Activated CD8-positive, alpha-beta memory T cell treated with anti-CD3 and anti-CD28 coated beads for 24 hours (primary cell): ENCODE measurements around the gene CARD19.
A peak's percentile ranks its signal among the peaks of the same experiment; 100 is the strongest.

Experiments
- DNase-seq: peaks from one replicate; pipeline ENCODE4 v3.0.0-alpha.2; 2020

CARD19 gene

DNA sequence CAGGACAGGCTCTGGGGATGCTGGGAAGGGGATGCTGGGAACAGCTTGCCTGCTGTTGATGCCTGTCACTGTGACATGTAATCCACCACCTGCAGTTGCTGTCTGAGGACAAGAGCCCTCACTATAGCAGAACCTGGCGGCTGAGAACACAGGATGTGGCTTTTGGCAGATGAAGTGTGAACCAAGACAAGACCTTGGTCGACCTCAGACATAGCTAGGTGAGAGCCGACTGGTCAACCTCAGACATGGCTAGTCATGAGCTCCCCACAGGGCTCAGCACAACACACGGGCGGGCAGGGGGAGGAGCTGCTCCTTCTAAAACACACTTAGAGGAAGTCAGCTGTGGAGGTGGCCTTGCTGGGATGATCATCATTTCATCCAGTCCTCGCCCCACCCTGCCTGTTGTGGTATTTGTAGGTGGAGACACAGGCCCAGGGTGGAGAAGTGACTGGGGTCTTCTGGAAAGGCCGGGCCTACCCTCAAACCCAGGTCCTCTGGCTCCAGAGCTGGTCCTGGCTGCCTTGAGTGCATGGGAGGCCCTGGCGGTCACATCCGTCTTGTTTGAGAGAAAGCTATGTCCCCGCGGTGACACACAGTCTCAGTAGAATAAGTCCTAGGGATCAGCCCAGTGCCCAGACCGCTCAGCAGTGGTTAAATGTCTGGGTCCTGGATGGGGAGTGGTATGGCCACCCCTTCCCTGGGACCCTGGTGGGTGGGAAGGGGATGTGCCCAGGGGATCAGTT lies 31.5 kb upstream of the CARD19 start:
- DNase-seq, result peak; percentile 90

DNA sequence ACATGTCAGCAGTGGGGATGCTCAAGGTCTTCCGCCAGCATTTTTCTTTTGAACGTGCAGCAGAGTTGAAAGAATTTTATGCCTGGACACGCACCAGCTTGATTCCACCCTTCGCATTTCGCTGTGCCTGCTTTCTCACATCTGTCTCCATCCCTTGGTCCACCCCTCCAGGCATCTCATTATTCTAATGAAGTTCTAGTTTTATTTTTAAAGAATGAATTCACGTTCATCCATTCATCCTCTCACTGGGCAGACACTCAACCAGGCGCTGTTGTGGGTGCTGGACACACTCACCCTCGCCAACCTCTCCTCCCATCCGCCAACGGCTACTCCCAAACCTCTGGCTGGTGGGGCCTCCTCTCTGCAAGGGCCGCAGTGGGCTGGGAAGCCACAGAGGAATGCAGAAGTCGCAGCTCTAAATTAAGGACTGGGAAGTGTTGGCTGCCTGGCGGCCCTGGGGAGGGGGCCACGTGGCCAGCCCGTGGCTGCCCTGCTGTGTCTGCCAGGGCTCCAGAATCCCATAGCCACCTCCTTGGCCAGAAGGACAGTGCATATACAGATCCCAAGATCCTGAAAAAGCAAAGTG lies 30.8 kb upstream of the CARD19 start:
- no peak for DNase-seq

DNA sequence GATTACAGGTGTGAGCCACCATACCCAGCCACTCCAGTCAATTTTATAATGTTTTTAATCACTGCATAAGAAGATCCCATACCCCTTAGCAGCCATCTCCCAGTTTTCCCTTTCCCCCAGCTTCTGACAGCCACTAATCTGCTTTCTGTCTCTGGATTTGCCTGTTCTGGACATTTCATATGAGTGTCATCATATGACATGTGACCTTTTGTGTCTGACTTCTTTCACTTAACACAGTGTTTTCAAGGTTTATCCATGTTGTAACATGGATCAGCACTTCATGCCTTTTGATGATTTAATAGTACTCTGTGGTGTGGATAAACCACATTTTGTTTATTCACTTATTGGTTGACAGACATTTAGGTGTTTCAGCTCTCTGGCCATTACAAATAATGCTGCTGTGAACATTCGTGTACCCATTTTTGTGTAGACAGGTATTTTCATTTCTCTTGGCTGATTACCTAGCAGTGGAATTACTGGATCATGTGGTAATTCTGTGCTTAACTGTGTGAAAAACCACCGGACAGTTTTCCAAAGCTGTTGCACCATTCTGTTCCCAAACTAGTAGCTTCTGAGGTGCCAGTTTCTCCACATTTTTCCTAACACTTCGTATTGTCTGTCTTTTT lies 28.9 kb upstream of the CARD19 start:
- no peak for DNase-seq

DNA sequence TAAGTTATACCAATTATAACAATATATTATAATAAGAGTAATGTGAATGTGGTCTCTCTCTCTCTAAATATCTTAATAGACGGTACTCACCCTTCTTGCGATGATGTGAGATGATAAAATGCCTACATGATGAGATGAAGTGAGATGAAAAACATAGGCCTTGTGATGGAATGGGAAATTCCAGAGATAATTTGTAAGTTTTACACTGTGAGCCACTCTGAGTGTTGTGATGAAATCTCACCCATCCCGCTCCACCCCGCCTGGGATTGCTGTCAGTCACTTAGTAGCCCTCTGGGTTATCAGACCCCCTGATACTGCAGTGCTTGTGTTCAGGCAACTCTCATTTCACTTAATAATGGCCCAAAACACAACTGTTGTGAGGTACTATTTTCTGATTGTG lies 27.1 kb upstream of the CARD19 start:
- no peak for DNase-seq

DNA sequence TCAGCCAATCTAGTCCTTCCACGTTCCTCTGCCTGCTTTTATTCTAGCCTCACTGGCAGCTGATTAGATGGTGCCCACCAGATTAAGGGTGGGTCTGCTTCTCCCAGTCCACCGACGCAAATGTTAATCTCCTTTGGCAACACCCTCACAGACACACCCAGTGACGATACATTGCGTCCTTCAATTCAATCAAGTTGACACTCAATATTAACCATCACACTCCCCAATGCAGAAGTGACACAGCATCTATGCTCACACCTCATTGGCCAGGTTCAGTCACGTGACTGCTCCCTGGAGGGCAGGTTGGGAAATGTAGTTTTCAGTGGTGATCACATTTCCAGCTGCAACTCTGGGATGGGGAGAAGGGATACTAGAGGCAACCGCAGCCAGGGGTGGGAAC lies 24.6 kb upstream of the CARD19 start:
- no peak for DNase-seq

DNA sequence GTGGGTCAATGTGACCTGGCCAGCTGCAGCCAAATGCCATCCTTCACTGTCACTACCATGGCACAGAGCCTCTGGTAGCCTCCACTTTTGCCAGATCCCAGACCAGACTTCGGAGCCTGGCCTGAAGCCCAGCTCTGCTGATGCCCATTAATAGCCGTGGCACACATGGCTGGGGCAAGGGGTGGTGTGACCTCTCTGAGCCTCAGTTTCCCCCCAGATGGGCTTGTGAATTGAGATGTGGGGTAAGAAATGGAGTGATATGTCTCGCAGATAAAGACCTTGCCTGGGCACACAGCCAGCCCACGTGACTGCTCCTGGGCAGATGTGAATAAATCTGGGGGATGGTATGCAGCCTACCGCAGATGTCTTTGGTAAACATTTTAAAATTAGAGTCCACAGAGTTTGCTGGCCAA lies 23.6 kb upstream of the CARD19 start:
- peak; percentile 76 for DNase-seq

DNA sequence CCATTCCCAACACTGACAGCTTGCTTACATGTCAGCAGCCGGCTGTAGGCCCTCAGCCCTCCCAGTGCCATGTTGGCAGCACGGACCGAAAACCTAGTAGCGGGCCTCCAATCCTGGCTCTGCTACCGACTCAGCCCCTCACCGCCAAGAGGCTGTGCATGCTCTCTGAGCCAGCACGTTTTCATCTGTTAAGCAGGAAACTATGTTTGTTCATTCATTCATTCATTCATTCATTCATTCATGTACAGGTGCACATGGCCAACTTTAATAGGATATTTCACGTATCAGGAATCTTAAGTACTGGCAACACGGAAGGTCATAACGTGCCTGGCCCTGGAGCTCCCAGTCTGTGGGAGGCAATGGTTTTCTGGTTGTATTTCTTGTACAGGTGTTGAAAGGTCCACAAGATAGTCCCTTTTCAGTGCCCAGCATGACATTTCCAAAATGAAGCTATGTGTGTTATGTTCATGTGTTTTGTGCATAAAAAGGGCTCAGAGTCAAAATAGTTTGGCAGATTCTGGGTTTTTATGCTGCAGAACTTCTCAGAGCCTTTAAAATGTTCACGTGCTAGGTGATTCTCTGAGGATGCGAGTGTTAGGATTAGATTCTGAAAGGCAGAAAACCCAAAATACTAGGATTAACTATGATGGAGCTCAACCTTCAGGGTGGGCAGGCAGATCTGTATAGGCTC lies 19.8 kb upstream of the CARD19 start:
- DNase-seq, result no peak

DNA sequence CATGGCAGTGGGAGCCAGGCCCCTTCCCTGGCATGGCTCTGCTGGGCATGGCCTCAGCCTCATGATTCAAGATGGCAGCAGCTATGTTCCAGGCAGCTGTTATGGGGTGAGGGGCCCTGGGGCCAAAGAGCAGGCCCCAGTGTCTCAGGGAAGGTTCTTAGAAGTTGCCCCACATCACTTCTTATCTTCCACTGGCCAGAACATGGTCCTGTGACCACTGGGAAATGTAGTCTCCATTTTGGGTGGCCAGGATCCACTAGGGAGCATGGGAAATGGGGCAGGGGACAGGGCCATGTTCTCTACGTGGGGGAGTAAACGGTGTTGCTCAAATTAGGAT lies 19.3 kb upstream of the CARD19 start:
- no peak for DNase-seq

DNA sequence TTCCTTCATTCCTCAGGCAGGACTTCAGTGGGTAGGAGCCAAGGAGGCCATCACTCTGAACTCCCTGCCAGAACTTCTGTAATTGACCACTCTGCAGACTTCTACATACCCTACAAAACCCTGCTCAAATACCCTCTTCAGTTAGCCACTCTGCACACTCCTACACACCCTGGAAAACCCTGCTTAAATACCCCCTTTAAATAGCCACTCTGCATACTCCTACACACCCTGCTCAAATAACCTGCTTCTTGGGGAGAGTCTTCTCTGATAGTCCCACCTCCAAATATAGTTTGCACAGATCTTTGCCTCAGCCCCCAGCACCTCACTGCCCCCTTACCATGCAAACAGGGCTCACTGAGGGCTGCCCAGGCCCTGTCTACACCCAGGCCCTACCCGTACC lies 18.6 kb upstream of the CARD19 start:
- DNase-seq, result no peak

DNA sequence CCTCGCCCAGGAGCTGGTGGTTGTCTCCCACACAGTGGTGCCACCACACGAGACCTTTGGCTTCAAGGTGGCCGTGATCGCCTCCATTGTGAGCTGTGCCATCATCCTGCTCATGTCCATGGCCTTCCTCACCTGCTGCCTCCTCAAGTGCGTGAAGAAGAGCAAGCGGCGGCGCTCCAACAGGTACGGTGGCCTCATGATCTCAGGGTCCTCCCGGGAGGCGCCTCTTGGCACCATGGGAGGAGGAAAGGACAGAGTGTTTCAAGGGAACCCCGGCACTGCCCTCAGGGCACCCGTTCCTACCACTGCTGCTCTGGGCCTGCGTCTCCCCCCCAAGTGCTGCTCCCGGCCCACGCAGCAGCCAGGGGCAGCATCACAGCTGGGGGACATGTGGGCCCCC lies 18.2 kb upstream of the CARD19 start:
- DNase-seq, result no peak

DNA sequence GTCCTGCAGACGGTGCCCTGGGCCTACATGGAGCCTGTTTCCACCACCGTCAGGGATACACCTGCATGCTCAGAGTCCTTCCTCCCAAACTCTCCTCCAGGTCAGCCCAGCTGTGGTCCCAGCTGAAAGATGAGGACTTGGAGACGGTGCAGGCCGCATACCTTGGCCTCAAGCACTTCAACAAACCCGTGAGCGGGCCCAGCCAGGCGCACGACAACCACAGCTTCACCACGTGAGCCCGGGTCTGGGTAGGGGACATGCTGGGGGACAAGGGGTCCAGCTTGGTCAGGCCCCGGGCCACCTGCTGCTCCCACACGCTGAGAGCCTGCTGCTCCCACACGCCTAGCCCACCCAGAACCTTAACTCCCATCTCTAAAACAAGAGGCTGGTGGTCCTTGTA lies 16.6 kb upstream of the CARD19 start:
- DNase-seq, result no peak

DNA sequence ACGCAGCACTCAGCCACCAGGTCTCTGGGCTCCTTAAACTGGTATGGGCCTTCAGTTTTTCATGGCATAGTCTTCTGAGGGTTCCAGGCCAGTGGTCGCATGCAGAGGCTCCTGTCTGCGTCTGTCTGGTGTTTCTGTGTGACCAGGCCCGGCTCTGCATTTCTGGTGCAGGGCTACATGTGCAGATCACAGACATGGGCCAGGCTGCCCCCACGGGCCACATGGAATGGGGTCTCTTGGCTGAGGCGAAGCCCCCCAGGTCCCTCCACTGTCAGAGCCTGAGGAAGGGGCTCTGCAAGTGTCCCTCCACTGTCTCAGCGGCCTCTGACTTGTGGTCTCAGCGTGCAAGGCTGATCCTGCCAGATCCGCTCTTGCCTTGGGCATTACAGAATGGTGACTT lies 15.6 kb upstream of the CARD19 start:
- peak; percentile 54 for DNase-seq

DNA sequence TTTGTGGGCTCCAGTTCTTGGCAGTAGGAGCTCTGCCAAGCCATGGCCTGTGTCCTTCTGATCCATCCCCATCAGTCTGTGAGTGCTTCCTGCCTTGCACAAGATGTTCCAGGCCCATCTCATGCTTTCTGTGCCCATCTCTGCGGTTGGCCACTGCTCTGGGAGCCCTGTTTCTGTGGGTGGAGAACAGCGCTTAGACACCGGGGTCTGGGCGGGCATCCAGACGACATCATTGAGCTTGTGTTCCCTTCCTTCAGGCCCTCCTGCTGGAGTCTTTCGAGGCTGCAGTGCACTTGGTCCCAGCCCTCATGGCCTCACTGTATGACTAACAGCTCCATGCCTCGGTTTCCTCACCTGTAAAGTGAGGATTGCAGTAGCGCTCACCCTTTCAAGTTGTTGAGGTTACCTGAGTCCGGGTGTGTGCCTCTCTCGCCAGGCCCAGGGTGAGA lies 14.9 kb upstream of the CARD19 start:
- peak; percentile 17 for DNase-seq

DNA sequence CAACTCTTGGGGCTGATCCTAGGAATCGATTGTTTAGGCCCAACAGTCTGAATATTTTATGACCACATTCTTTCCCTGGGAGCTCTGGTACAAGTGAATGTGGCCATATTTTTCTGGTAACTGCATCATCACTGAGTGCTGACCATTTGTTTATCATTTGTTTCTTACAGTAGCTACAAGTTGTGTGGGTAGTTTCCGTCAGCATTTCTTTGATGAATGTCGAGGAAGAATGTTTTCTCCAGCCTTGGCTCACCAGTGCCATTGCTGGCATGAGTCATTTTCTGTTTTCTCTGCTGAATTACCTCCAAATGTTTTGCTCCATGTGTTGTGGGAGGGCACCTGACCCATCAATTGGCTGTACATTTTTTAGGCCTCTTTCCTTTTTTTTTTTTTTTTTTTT lies 14.1 kb upstream of the CARD19 start:
- DNase-seq, result peak; percentile 15

DNA sequence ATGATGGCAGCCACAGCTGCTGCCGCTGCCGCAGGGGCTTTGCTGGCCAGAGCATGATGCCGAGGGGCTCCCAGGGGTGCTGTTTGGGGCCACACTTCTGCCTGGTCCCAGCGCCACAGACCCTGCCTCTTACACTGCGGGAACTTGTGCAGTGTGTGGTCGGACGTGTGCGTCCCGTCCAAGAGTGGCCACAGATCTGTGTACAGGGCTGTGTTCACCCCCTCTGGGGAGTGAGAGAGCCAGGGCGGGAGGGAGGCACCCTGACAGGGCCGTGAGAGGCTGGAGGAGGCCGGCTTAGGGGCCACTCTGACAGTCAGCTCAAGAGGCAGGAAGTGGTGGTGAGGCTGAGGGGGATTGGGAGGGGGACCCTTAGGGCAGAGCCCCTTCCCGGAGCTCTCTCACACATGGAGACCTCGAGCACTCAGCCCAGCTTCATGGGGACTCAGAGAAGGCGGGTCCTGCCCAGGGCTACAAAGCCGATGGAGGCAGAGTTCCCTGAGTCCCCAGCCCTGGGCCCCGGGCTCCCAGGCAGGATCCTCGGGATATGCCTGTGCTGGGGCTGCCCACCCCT lies 13.1 kb upstream of the CARD19 start:
- DNase-seq, result peak; percentile 67

DNA sequence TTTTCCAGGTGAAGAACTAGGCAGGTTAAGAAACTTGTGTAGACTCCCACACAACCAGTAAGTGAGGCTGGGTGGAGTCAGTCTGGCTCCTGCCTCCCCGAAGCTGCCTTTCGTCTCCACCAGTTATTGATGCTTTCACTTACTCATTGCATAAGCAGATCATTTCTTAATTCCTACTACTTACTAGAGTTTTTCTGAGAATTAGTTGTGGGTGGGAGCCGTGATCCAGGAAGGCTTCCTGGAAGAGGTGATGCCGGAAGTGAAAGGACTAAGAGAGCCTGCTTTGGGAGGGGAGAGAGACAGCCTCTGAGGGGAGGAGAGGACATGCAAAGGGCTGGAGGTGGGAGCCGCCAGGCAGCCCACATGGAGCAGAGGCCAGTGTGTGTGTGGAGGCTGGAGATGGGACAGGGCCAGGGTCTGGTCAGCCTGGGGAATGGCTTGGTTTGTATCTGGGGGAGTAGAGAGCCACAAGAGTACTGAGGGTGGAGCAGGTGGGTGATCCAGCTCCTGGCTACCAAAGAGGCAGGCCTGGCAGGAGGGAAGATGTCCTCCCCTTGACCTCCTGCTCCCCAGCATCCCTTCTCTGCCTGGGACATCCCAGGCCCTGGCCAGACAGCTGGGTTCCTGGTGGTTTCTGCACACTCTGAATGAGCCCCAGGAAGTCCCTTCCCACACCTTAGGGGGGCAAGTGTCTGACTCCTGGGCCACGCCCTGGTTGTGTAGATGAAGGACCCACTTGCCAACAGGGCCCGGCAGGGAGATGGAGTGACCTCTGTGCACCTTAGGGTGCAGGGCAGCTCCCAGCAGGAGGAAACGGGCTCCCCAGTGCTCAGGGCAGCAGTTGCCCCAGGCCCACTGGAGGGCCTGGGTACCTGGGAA lies 12.2 kb upstream of the CARD19 start:
- DNase-seq, result peak; percentile 69

DNA sequence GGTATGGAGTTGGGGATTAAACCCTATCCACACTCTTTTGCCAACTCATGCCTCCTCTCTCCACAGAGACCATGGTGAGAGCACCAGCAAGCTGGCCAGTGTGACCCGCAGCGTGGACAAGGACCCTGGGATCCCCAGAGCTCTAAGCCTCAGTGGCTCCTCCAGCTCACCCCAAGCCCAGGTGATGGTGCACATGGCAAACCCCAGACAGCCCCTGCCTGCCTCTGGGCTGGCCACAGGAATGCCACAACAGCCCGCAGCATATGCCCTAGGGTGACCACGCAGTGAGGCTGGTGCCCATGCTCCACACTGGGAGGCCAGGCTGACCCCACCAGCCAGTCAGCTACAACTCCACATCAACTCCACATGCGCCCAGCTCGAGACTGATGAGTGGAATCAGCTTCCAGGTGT lies 11.5 kb upstream of the CARD19 start:
- peak; percentile 54 for DNase-seq

DNA sequence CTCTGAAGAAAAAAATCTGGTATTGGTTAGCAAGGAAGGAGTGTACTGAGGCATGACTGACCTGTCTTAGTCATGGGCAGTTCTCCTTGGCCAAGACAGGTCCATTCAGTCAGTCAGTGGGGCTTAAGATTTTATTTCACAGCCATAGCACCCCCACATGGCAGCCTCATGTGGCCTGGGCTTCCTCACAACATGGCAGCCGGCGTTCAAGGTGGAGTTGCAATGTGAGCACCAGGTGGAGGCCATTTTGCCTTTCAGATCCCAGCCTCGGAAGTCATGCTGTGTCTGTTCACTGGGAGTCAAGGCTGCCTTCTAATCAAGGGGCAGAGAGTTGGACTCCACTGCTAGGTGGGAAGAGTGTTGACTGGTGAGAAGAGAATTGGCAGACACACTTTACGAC lies 10.3 kb upstream of the CARD19 start:
- DNase-seq, result peak; percentile 35

DNA sequence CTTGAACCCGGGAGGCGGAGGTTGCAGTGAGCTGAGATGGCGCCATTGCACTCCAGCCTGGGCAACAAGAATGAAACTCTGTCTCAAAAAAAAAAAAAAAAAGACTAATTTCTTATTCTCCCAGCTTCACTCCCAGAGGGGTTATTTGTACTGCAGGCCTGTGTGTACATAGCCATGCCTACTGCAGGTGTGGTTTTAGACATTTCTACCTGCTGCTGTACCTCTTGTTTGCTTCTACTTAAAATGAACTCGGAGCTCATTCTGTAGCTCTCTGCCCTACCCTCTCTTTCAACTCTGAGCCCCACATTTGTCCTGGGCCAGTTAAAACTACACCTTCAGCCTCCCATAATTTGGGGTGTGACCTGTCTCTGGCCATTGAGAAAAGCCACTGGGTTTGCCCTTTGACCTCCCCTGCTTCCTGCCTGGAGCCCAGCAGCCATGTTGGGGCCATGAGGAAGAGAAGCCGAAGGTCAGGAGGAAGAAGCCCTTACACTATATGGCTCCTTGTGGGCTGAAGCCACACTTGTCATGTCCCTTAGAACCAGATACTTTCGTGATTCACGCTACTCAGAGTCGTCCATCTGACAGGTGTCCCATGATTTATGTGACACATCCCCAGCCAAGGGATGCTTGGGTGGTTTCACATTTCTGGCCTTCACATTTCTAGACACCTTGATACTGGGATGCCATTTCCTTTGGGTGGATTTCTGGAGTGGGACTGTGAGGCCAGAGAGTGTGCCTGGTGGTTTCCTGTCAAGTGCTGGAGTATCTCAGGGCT lies 9.4 kb upstream of the CARD19 start:
- peak; percentile 44 for DNase-seq

DNA sequence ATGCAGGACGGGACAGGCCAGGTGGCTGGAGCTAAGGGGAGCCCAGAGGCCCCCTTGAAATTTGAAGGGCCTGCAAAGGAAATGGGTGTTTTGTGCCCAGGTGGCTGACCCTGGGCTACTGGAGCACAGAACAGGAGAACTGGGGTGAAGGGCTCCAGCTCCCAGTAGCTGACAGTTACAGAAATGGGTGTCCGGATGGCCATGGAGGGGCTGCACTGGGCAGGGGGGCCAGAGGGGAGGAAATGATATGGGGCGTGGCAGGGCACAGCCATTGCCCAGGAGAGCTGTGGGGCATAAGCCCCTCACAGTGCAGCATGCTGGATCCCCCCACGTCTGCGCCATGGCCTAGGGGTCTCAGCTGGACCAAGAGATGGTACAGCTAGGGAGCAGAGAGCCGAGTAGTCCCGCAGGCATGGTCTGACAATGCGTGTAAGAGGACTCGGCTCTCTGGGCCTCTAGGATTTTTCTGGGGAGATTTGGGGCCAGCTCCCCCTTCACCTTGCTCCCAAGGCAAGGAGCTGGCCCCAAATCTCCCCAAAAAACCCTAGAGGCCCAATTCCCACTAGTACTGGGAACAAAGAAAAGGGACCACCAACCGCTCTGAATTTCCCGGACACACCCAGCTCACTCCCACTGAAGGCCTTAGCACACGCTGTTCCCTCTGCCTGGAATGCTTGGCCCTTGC lies 7.9 kb upstream of the CARD19 start:
- DNase-seq, result peak; percentile 49

DNA sequence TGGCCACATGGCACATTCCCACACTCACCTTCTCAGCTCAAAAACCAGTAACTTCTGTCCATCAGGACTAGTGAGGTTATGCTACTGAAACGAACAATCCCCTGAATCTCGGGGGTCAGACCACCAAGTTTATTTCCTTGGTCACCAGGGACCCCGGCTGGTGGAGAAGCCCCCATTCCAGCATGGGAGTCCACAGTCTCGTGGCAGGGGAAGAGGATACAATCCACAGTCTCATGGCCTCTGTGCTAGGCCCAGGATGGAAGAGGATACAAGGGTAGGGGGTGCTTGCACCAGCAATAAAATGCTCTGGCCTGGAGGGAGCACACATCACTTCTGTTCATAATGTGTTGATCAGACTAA lies 7.4 kb upstream of the CARD19 start:
- peak; percentile 52 for DNase-seq
